ENCODE data around the gene DCBLD1.
"Not testable (repeated sequence)": the region's sequence is repeated elsewhere in the genome, so short reads cannot be mapped to it uniquely, and the experiment has no call there.

The DCBLD1 gene

GRCh38 chr6:117482240-117483003 lies at the start of gene DCBLD1:
DCBLD1 (plus strand) TSS chr6:117482674; CDS start chr6:117482782, 108 bp downstream.
- peak; percentile 71 for DNase-seq

- DNase-seq, result no peak
Measured at GRCh38 chr6:117440706-117441525, 41.6 kb upstream of the DCBLD1 start.

GRCh38 chr6:117441824-117442264 lies 40.6 kb upstream of the DCBLD1 start:
- no peak for DNase-seq

GRCh38 chr6:117442313-117442712 lies 40.2 kb upstream of the DCBLD1 start:
- DNase-seq, result not testable (repeated sequence)

GRCh38 chr6:117444600-117444999 lies 37.9 kb upstream of the DCBLD1 start:
- no peak for DNase-seq

GRCh38 chr6:117446861-117447260 lies 35.6 kb upstream of the DCBLD1 start:
- DNase-seq, result no peak

- no peak for DNase-seq
Measured at GRCh38 chr6:117448011-117448410, 34.5 kb upstream of the DCBLD1 start.

- no peak for DNase-seq
Measured at GRCh38 chr6:117448732-117449485, 33.6 kb upstream of the DCBLD1 start.

- DNase-seq, result peak; percentile 62
Measured at GRCh38 chr6:117449549-117450439, 32.7 kb upstream of the DCBLD1 start.

GRCh38 chr6:117451671-117452070 lies 30.8 kb upstream of the DCBLD1 start:
- DNase-seq, result no peak

GRCh38 chr6:117456250-117456649 lies 26.2 kb upstream of the DCBLD1 start:
- no peak for DNase-seq

GRCh38 chr6:117456998-117457397 lies 25.5 kb upstream of the DCBLD1 start:
- no peak for DNase-seq

GRCh38 chr6:117459204-117459944 lies 23.1 kb upstream of the DCBLD1 start:
- no peak for DNase-seq

- no peak for DNase-seq
Measured at GRCh38 chr6:117463762-117464665, 18.5 kb upstream of the DCBLD1 start.

- DNase-seq, result no peak
Measured at GRCh38 chr6:117464700-117465099, 17.8 kb upstream of the DCBLD1 start.

- no peak for DNase-seq
Measured at GRCh38 chr6:117465691-117466090, 16.8 kb upstream of the DCBLD1 start.

- no peak for DNase-seq
Measured at GRCh38 chr6:117467876-117468275, 14.6 kb upstream of the DCBLD1 start.

GRCh38 chr6:117468527-117468926 lies 13.9 kb upstream of the DCBLD1 start:
- not testable (repeated sequence) for DNase-seq

GRCh38 chr6:117469356-117469755 lies 13.1 kb upstream of the DCBLD1 start:
- DNase-seq, result no peak

- DNase-seq, result no peak
Measured at GRCh38 chr6:117469791-117470190, 12.7 kb upstream of the DCBLD1 start.
